Measurements from ENCODE around the gene COLEC11. TPM values are rescaled to one million over a fixed set of nuclear protein-coding genes. Genes with fewer than 3 reads are reported as not detected.

COLEC11 gene
- total and polyA plus RNA-seq, 2 of the 13 experiments (the other 11 are each of a cell fraction or from before 2014, with no cell fraction given): 1.5 to 3.0 TPM

- TF ChIP-seq CCAR2 (optimal IDR thresholded peaks at IDR 0.05; ENCODE audit: low read depth, low read length) (no peak), CBX5 (CRISPR knock-in tag; IDR thresholded peaks at IDR 0.05; ENCODE audit: borderline replicate concordance) (no peak), ZSCAN20 (CRISPR knock-in tag; IDR thresholded peaks at IDR 0.05; ENCODE audit: borderline replicate concordance) (no peak), GMEB1 (CRISPR knock-in tag; IDR thresholded peaks at IDR 0.05; ENCODE audit: borderline replicate concordance) (no peak), HNRNPL (IDR thresholded peaks at IDR 0.05; ENCODE audit: low read depth, low read length) (peak; percentile 82), NFE2L2 (IDR thresholded peaks at IDR 0.05; ENCODE audit: low read length) (no peak), FOXA1 (IDR thresholded peaks at IDR 0.05) (no peak), FOXA1 (CRISPR knock-in tag; IDR thresholded peaks at IDR 0.05) (peak; percentile 41; the same call in 1 of the 2 replicates), ATF5 (CRISPR knock-in tag; IDR thresholded peaks at IDR 0.05; ENCODE audit: low read depth) (no peak), MEIS1 (CRISPR knock-in tag; IDR thresholded peaks at IDR 0.05; ENCODE audit: borderline replicate concordance) (no peak), CC2D1A (CRISPR knock-in tag; IDR thresholded peaks at IDR 0.05) (no peak), RAD21 (CRISPR knock-in tag; IDR thresholded peaks at IDR 0.05) (no peak; the same call in 1 of the 2 replicates), NR1H2 (CRISPR knock-in tag; IDR thresholded peaks at IDR 0.05; ENCODE audit: borderline replicate concordance, low read depth) (no peak), ZBTB38 (CRISPR knock-in tag; IDR thresholded peaks at IDR 0.05) (0 out of 2 replicates have a peak, but pooled peaks have one; percentile 30), TAF15 (IDR thresholded peaks at IDR 0.05; ENCODE audit: low read depth, low read length, poor library complexity, severe bottlenecking) (no peak), ATF7 (IDR thresholded peaks at IDR 0.05) (no peak), ATF7 (CRISPR knock-in tag; IDR thresholded peaks at IDR 0.05) (0 out of 2 replicates have a peak, but pooled peaks have one; percentile 12), HOXA3 (CRISPR knock-in tag; IDR thresholded peaks at IDR 0.05) (no peak), TGIF2 (CRISPR knock-in tag; IDR thresholded peaks at IDR 0.05) (no peak), ZNF879 (CRISPR knock-in tag; IDR thresholded peaks at IDR 0.05) (no peak), AHR (CRISPR knock-in tag; IDR thresholded peaks at IDR 0.05) (no peak), SRY (CRISPR knock-in tag; IDR thresholded peaks at IDR 0.05) (no peak), ZBTB3 (CRISPR knock-in tag; IDR thresholded peaks at IDR 0.05; ENCODE audit: borderline replicate concordance, low read depth) (no peak), ZSCAN31 (CRISPR knock-in tag; IDR thresholded peaks at IDR 0.05; ENCODE audit: low read depth) (no peak), DPF2 (CRISPR knock-in tag; IDR thresholded peaks at IDR 0.05; ENCODE audit: borderline replicate concordance, low read depth) (no peak), RARA (CRISPR knock-in tag; IDR thresholded peaks at IDR 0.05) (no peak), HMGA1 (CRISPR knock-in tag; conservative IDR thresholded peaks at IDR 0.05) (no peak), SMAD1 (CRISPR knock-in tag; IDR thresholded peaks at IDR 0.05; ENCODE audit: borderline replicate concordance, low read depth) (no peak), ZSCAN29 (CRISPR knock-in tag; conservative IDR thresholded peaks at IDR 0.05) (0 out of 2 replicates have a peak, but pooled peaks have one; percentile 38), ZNF136 (CRISPR knock-in tag; IDR thresholded peaks at IDR 0.05; ENCODE audit: low read depth) (no peak), ZNF7 (CRISPR knock-in tag; IDR thresholded peaks at IDR 0.05) (no peak), ZNF550 (CRISPR knock-in tag; IDR thresholded peaks at IDR 0.05; ENCODE audit: borderline replicate concordance) (no peak)
Measured at GRCh38 chr2:3598197-3598910, 3.4 kb downstream of the COLEC11 start (continued).
